ENCODE data around the gene BUB1B. TPM values are rescaled to one million over a fixed set of nuclear protein-coding genes. Genes with fewer than 3 reads are reported as not detected.
"Not testable (repeated sequence)": the region's sequence is repeated elsewhere in the genome, so short reads cannot be mapped to it uniquely, and the experiment has no call there.

BUB1B gene
- total and polyA plus RNA-seq, 4 donors, result 0.08 to 31.1 (median 0.84) TPM

GRCh38 chr15:40112789-40113188 is 48.1 kb upstream of the BUB1B start (continued):
- no peak for TF ChIP-seq MAX (IDR thresholded peaks at IDR 0.05)
- TF ChIP-seq YY1 (IDR thresholded peaks at IDR 0.05), result no peak
- no peak for TF ChIP-seq SP1 (IDR thresholded peaks at IDR 0.05)
- no peak for TF ChIP-seq GABPA (IDR thresholded peaks at IDR 0.05 in 1 of 2, conservative IDR thresholded peaks at IDR 0.05 in 1 of 2)

DNA sequence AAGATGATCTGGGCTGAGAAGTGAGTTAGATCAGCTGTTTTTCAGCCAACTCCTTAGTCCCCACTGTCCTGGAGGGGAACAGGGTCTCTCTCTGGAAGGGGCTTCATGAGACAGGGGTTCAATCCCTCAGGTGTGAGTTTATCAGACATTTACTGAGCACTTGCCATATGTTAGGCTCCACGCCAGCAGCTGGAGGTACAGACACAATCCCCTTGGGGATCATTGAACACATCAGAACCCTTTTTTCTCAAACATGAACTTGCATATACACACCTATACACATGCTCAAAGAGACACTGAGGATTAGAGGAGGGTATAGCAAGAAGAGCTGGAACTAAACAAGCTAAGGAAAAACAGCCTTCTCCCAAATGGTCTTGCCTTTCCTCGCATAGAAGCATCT is 46.7 kb upstream of the BUB1B start:
- Histone ChIP-seq H3K36me3 (ENCODE audit: control insufficient read depth in 4 of 4, insufficient read depth in 3 of 4, low read depth in 1 of 4, low read length in 3 of 4) (no peaks in the 10 kb centered on the region), H3K4me1 (ENCODE audit: control insufficient read depth in 4 of 4, insufficient read depth in 4 of 4, low read length in 3 of 4) (peaks cover 0 to 9% (median 2%) of the 10 kb centered on the region in 4 donors), H3K9ac (ENCODE audit: low read depth in 1 of 2, low read length in 2 of 2) (no peak overlapping the region), H3K9me3 (ENCODE audit: control insufficient read depth in 4 of 4, low read length in 3 of 4) (no peaks in the 10 kb centered on the region), H3K27ac (ENCODE audit: low read depth in 1 of 2, low read length in 2 of 2) (no peak overlapping the region), H3K4me3 (ENCODE audit: low read depth in 1 of 3, low read length in 3 of 3) (no peak overlapping the region), H3K27me3 (ENCODE audit: control insufficient read depth in 4 of 4, insufficient read depth in 4 of 4, low read length in 3 of 4) (no peaks in the 10 kb centered on the region)
- no peak for TF ChIP-seq ATF3 (IDR thresholded peaks at IDR 0.05)
- TF ChIP-seq, protein P1, sequence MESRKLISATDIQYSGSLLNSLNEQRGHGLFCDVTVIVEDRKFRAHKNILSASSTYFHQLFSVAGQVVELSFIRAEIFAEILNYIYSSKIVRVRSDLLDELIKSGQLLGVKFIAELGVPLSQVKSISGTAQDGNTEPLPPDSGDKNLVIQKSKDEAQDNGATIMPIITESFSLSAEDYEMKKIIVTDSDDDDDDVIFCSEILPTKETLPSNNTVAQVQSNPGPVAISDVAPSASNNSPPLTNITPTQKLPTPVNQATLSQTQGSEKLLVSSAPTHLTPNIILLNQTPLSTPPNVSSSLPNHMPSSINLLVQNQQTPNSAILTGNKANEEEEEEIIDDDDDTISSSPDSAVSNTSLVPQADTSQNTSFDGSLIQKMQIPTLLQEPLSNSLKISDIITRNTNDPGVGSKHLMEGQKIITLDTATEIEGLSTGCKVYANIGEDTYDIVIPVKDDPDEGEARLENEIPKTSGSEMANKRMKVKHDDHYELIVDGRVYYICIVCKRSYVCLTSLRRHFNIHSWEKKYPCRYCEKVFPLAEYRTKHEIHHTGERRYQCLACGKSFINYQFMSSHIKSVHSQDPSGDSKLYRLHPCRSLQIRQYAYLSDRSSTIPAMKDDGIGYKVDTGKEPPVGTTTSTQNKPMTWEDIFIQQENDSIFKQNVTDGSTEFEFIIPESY (IDR thresholded peaks at IDR 0.05), result no peak
- no peak for TF ChIP-seq FOXA1 (IDR thresholded peaks at IDR 0.05)
- no peak for TF ChIP-seq MAX (IDR thresholded peaks at IDR 0.05)
- TF ChIP-seq HNF4G (IDR thresholded peaks at IDR 0.05), result no peak
- no peak for TF ChIP-seq FOXA2 (IDR thresholded peaks at IDR 0.05)
- TF ChIP-seq SP1 (IDR thresholded peaks at IDR 0.05), result no peak
- no peak for TF ChIP-seq RXRA (IDR thresholded peaks at IDR 0.05)
- no peak for TF ChIP-seq RAD21 (IDR thresholded peaks at IDR 0.05)
- TF ChIP-seq, protein P2, sequence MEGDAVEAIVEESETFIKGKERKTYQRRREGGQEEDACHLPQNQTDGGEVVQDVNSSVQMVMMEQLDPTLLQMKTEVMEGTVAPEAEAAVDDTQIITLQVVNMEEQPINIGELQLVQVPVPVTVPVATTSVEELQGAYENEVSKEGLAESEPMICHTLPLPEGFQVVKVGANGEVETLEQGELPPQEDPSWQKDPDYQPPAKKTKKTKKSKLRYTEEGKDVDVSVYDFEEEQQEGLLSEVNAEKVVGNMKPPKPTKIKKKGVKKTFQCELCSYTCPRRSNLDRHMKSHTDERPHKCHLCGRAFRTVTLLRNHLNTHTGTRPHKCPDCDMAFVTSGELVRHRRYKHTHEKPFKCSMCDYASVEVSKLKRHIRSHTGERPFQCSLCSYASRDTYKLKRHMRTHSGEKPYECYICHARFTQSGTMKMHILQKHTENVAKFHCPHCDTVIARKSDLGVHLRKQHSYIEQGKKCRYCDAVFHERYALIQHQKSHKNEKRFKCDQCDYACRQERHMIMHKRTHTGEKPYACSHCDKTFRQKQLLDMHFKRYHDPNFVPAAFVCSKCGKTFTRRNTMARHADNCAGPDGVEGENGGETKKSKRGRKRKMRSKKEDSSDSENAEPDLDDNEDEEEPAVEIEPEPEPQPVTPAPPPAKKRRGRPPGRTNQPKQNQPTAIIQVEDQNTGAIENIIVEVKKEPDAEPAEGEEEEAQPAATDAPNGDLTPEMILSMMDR (IDR thresholded peaks at IDR 0.05; ENCODE audit: low read depth, low read length, missing input control), result no peak
- no peak for TF ChIP-seq GABPA (IDR thresholded peaks at IDR 0.05 in 1 of 2, conservative IDR thresholded peaks at IDR 0.05 in 1 of 2)
- TF ChIP-seq NR2F2 (IDR thresholded peaks at IDR 0.05), result no peak
- no peak for TF ChIP-seq HNF4A (conservative IDR thresholded peaks at IDR 0.05)
- TF ChIP-seq EGR1 (IDR thresholded peaks at IDR 0.05; ENCODE audit: low read depth in 2 of 2), result no peak
- TF ChIP-seq, protein P3, sequence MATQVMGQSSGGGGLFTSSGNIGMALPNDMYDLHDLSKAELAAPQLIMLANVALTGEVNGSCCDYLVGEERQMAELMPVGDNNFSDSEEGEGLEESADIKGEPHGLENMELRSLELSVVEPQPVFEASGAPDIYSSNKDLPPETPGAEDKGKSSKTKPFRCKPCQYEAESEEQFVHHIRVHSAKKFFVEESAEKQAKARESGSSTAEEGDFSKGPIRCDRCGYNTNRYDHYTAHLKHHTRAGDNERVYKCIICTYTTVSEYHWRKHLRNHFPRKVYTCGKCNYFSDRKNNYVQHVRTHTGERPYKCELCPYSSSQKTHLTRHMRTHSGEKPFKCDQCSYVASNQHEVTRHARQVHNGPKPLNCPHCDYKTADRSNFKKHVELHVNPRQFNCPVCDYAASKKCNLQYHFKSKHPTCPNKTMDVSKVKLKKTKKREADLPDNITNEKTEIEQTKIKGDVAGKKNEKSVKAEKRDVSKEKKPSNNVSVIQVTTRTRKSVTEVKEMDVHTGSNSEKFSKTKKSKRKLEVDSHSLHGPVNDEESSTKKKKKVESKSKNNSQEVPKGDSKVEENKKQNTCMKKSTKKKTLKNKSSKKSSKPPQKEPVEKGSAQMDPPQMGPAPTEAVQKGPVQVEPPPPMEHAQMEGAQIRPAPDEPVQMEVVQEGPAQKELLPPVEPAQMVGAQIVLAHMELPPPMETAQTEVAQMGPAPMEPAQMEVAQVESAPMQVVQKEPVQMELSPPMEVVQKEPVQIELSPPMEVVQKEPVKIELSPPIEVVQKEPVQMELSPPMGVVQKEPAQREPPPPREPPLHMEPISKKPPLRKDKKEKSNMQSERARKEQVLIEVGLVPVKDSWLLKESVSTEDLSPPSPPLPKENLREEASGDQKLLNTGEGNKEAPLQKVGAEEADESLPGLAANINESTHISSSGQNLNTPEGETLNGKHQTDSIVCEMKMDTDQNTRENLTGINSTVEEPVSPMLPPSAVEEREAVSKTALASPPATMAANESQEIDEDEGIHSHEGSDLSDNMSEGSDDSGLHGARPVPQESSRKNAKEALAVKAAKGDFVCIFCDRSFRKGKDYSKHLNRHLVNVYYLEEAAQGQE (IDR thresholded peaks at IDR 0.05), result no peak
- TF ChIP-seq TAF1 (conservative IDR thresholded peaks at IDR 0.05), result no peak
- TF ChIP-seq JUND (IDR thresholded peaks at IDR 0.05), result no peak
- no peak for TF ChIP-seq YY1 (IDR thresholded peaks at IDR 0.05)
- DNase-seq (ENCODE audit: low spot score), result no peak
- 96% methylated on average over 2 of the region's 2 CpGs for WGBS

GRCh38 chr15:40115106-40115505 is 45.8 kb upstream of the BUB1B start:
- DNase-seq (ENCODE audit: low spot score); H3K36me3 ChIP-seq (ENCODE audit: control insufficient read depth in 4 of 4, insufficient read depth in 3 of 4, low read depth in 1 of 4, low read length in 3 of 4); H3K9me3 ChIP-seq (ENCODE audit: control insufficient read depth in 4 of 4, low read length in 3 of 4); H3K9ac ChIP-seq (ENCODE audit: low read depth in 1 of 2, low read length in 2 of 2); H3K27me3 ChIP-seq (ENCODE audit: control insufficient read depth in 4 of 4, insufficient read depth in 4 of 4, low read length in 3 of 4); H3K27ac ChIP-seq (ENCODE audit: low read depth in 1 of 2, low read length in 2 of 2); H3K4me3 ChIP-seq (ENCODE audit: low read depth in 1 of 3, low read length in 3 of 3); H3K4me1 ChIP-seq (ENCODE audit: control insufficient read depth in 4 of 4, insufficient read depth in 4 of 4, low read length in 3 of 4): not testable (repeated sequence)
- 96% methylated on average over 14 of the region's 14 CpGs for WGBS
